Measurements from ENCODE around the gene MAP6. TPM values are rescaled to one million over a fixed set of nuclear protein-coding genes. Genes with fewer than 3 reads are reported as not detected.

Gene MAP6
- total RNA-seq, 4 donors from 2014 or later, result 10.4 to 16.3 (median 11.7) TPM

DNA sequence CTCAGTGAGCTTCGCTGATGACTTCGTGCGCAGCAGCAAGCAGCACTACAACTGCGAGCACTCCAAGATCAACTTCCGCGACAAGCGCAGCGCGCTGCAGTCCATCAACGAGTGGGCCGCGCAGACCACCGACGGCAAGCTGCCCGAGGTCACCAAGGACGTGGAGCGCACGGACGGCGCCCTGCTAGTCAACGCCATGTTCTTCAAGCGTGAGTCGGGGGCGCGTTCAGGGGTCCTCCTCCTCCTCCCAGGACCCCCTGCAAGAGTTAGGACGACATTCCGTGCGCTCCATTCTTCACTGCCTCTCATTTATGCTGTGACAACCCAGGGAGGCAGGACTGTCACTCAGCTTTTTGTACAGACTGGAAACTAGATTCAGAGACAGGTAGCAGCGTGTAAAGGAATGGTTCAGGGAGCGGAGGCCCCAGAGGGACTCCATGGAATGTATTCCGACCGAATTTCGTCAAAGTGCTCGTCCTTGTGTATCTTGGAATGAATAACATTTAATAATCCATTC lies 102.0 kb downstream of the MAP6 start:
- H3K9me3 ChIP-seq, result no peaks in the 10 kb centered on the region

DNA sequence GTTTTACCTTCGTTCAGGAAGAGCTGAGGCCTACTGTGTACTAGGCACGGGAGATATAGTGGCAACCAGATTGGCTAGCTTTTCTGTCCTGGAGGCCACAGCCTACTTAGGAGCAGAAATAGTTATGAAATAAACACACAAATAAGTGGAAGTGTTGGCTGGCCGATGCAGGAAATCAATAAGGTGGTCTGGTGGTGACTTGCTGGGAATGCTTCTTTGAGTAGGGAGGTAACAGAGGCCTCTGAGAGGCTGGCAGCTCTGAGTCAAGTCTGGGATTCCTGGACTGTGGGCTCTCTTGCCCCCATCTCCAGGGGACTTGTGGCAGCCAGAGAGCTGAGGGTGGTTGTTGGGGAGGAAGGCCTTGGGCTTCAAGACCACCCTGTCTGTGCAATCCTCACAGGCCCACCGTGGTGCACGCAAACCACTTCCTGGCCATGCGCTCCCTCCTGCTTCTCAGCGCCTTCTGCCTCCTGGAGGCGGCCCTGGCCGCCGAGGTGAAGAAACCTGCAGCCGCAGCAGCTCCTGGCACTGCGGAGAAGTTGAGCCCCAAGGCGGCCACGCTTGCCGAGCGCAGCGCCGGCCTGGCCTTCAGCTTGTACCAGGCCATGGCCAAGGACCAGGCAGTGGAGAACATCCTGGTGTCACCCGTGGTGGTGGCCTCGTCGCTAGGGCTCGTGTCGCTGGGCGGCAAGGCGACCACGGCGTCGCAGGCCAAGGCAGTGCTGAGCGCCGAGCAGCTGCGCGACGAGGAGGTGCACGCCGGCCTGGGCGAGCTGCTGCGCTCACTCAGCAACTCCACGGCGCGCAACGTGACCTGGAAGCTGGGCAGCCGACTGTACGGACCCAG lies 102.7 kb downstream of the MAP6 start:
- H3K4me3 ChIP-seq, result no peak overlapping the region
- TF ChIP-seq EP300 (IDR thresholded peaks at IDR 0.05) (no peak), POLR2A (IDR thresholded peaks at IDR 0.05) (no peak)
- TF ChIP-seq, protein P1, sequence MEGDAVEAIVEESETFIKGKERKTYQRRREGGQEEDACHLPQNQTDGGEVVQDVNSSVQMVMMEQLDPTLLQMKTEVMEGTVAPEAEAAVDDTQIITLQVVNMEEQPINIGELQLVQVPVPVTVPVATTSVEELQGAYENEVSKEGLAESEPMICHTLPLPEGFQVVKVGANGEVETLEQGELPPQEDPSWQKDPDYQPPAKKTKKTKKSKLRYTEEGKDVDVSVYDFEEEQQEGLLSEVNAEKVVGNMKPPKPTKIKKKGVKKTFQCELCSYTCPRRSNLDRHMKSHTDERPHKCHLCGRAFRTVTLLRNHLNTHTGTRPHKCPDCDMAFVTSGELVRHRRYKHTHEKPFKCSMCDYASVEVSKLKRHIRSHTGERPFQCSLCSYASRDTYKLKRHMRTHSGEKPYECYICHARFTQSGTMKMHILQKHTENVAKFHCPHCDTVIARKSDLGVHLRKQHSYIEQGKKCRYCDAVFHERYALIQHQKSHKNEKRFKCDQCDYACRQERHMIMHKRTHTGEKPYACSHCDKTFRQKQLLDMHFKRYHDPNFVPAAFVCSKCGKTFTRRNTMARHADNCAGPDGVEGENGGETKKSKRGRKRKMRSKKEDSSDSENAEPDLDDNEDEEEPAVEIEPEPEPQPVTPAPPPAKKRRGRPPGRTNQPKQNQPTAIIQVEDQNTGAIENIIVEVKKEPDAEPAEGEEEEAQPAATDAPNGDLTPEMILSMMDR (IDR thresholded peaks at IDR 0.05), result no peak
- H3K36me3 ChIP-seq, result peaks cover 9 to 52% (median 10%) of the 10 kb centered on the region in 3 donors

More for the DNA sequence above, 102.0 kb downstream of the MAP6 start:
- peaks cover 0 to 69% (median 31%) of the 10 kb centered on the region in 4 donors for H3K4me1 ChIP-seq
- WGBS, 2 donors, result 84 to 86% methylated on average over 34 of the region's 34 CpGs
- H3K36me3 ChIP-seq, result peaks cover 9 to 59% (median 16%) of the 10 kb centered on the region in 3 donors
- TF ChIP-seq EP300 (IDR thresholded peaks at IDR 0.05), result no peak
- no peak for TF ChIP-seq POLR2A (IDR thresholded peaks at IDR 0.05)
- TF ChIP-seq, protein P1 (IDR thresholded peaks at IDR 0.05), result no peak
- H3K4me3 ChIP-seq, result no peak overlapping the region
- no peak for DNase-seq (ENCODE audit: low spot score in 2 of 2)
- H3K27ac ChIP-seq, result peak overlapping the region in 1 of 4 donors; percentile 48
- H3K27me3 ChIP-seq, result no peaks in the 10 kb centered on the region

DNA sequence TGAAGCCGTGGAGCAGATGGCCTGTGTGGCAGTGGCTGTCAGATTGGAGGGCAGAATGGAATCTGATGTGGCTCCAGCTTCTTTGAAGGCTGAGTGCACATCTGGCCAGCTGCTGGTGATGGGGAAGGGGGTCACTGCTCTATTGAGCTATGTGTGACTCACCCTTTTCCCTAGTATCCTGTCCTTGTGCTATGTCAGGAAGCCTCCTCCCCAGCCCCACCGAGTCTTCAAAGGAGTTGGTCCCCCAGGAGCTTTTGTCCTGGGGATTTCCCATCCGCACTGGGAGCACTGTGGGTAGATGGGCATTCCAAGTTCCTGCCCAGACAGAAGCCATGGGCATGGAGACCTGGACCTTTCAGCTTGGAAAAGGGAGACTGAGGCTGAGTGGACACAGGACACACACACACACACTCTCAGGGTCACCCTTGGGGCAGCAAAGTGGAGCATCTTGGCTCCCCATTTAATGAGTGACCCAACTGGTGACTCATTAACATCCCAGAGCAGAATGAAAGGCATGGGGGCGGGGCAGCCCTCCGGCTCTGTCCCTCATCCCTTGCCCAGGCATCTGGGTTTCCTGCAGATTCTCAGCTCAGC lies 103.5 kb downstream of the MAP6 start:
- Histone ChIP-seq H3K4me1 (peaks cover 0 to 80% (median 39%) of the 10 kb centered on the region in 4 donors), H3K27ac (peak overlapping the region in 3 of 4 donors; percentile 95 to 99 (median 97)), H3K4me3 (no peak overlapping the region), H3K9me3 (no peaks in the 10 kb centered on the region), H3K36me3 (peaks cover 9 to 44% (median 10%) of the 10 kb centered on the region in 3 donors), H3K27me3 (no peaks in the 10 kb centered on the region)
- WGBS, 2 donors, result 15 to 21% methylated on average over 3 to 4 of the region's 5 CpGs
- DNase-seq (ENCODE audit: low spot score in 2 of 2), result peak in 1 of 2 donors; percentile 55
- TF ChIP-seq POLR2A (IDR thresholded peaks at IDR 0.05) (no peak), EP300 (IDR thresholded peaks at IDR 0.05) (peak in 1 of 2 donors; percentile 17)
- TF ChIP-seq, protein P1 (IDR thresholded peaks at IDR 0.05), result no peak

More for the DNA sequence above, 102.7 kb downstream of the MAP6 start:
- Histone ChIP-seq H3K27ac (peak overlapping the region in 3 of 4 donors; percentile 61 to 97 (median 95)), H3K4me1 (peaks cover 0 to 76% (median 38%) of the 10 kb centered on the region in 4 donors), H3K27me3 (no peaks in the 10 kb centered on the region), H3K9me3 (no peaks in the 10 kb centered on the region)
- 79 to 81% methylated on average over 30 to 37 of the region's 43 CpGs for WGBS, 2 donors
- DNase-seq (ENCODE audit: low spot score in 2 of 2), result no peak

DNA sequence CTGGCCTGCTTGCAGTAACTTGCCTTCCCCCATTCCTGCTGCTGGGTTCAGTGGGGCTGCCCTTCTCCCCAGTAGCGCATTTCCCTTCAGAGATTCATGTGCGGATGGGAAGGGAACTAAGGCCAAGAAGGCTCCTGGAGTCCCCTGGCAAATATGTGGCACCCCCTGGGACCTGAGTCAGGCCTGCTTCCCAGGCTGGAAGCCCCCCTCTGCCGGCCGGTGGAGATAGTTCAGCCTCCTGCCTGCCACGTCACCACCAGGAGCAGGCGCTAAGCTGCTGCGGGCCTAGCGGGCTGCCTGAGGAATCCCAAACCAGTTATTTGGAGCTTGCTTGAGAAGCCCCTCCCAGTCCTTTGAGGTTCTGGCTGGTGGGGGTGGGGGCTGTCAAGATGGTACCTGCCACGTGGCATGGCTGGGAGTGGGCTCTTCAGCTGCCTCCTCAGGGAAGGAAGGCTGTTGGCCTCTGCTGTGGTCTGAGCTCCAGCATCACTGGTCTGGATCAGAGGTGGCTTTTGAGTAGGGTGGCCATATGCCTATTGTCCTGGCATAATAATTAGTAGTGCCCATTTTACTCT lies 104.8 kb downstream of the MAP6 start:
- 21 to 28% methylated on average over 7 of the region's 9 CpGs for WGBS, 2 donors
- Histone ChIP-seq H3K4me1 (peaks cover 0 to 88% (median 49%) of the 10 kb centered on the region in 4 donors), H3K27me3 (no peaks in the 10 kb centered on the region), H3K9me3 (no peaks in the 10 kb centered on the region), H3K36me3 (peaks cover 5 to 33% (median 5%) of the 10 kb centered on the region in 3 donors), H3K27ac (peak overlapping the region; percentile 95 to 99 (median 96)), H3K4me3 (peak overlapping the region; percentile 65 to 79 (median 73))
- TF ChIP-seq EP300 (IDR thresholded peaks at IDR 0.05), result peak in 1 of 2 donors; percentile 29
- TF ChIP-seq, protein P1 (IDR thresholded peaks at IDR 0.05), result peak; percentile 6 to 67 (median 47)
- no peak for TF ChIP-seq POLR2A (IDR thresholded peaks at IDR 0.05)
- peak in 1 of 2 donors; percentile 39 for DNase-seq (ENCODE audit: low spot score in 2 of 2)

Data from tibial nerve (tissue), 4 donors.